Epithelial cell of esophagus (primary cell): ENCODE measurements around the gene PLXNA4.

Experiments
- DNase-seq: peaks from one replicate; pipeline ENCODE4 v3.0.0; 2010; ENCODE audit warnings: low read depth
- H3K4me3 ChIP-seq: 2 replicates; pipeline ENCODE4 v1.5.1; 2011; ENCODE audit warnings: mild to moderate bottlenecking, low read length, control low read depth
- TF ChIP-seq, protein P1 (sequence below): IDR thresholded peaks from 2 replicates; pipeline ENCODE4 v1.5.1; 2011; ENCODE audit warnings: low read depth, mild to moderate bottlenecking, low read length, control low read depth, inconsistent platforms; ENCODE audit not compliant: insufficient read depth; ENCODE audit errors: missing control alignments

Gene PLXNA4

DNA sequence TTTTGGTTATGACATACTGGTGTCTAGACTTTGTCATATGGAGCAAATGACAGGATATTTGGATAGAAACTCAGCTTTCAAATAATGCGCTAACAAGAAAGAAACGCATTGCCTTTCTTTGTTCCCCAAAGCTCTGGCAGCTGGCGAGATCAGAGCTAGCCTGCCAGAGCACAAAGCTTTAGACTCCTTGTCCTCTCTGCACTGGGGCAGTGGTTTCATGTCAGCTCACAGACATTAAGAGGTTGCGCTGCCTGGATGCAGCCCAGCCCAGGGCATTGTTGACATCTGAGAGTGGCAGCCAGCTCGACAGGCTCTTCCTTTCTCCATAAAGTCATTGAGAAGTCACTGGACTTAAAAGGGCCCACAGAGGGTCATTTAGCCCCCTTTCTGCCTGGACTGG is 212.0 kb downstream of the PLXNA4 start:
- no peak overlapping the region for H3K4me3 ChIP-seq
- TF ChIP-seq, protein P1, sequence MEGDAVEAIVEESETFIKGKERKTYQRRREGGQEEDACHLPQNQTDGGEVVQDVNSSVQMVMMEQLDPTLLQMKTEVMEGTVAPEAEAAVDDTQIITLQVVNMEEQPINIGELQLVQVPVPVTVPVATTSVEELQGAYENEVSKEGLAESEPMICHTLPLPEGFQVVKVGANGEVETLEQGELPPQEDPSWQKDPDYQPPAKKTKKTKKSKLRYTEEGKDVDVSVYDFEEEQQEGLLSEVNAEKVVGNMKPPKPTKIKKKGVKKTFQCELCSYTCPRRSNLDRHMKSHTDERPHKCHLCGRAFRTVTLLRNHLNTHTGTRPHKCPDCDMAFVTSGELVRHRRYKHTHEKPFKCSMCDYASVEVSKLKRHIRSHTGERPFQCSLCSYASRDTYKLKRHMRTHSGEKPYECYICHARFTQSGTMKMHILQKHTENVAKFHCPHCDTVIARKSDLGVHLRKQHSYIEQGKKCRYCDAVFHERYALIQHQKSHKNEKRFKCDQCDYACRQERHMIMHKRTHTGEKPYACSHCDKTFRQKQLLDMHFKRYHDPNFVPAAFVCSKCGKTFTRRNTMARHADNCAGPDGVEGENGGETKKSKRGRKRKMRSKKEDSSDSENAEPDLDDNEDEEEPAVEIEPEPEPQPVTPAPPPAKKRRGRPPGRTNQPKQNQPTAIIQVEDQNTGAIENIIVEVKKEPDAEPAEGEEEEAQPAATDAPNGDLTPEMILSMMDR: no peak
- DNase-seq: no peak

DNA sequence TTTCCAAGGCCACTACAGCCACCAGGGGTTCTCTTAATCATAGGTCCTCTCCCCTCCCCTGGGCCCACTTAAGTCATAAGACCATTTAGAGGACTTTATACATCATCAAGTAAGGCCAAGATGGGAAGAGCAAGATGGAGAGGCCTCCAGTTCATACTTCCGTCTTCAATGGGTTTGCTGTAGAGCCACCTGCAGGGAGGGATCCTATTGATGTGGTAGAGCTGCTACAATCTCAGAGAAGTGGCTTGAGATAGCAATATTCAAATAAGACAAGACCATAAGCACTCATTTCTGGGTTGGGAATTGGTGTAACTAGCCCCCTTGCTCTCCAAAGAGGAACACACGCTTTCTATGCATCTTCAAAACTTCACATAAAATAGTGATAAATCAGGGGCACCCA is 214.2 kb downstream of the PLXNA4 start:
- H3K4me3 ChIP-seq: no peak overlapping the region
- DNase-seq: no peak
- TF ChIP-seq, protein P1: no peak

DNA sequence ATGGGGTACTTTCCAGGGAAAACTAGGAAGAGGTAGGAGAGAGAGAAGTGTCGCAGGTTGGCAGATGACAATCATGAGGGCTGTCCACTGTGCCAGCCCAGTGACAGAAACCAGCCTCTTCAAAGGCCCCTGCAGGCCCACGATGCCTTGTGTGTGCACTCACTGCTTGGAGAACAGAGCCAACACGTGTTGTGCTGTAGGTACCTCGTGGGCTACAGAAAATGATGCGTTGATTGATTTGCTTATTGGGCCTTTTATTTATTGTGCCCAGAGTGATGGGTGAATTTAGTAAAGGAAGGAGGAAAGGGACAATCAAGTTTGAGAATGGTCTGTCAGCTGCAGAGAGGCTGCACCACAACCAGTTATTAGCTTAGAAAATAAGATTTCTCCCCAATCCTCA is 215.1 kb downstream of the PLXNA4 start:
- no peak for DNase-seq
- H3K4me3 ChIP-seq: no peak overlapping the region
- TF ChIP-seq, protein P1: no peak

DNA sequence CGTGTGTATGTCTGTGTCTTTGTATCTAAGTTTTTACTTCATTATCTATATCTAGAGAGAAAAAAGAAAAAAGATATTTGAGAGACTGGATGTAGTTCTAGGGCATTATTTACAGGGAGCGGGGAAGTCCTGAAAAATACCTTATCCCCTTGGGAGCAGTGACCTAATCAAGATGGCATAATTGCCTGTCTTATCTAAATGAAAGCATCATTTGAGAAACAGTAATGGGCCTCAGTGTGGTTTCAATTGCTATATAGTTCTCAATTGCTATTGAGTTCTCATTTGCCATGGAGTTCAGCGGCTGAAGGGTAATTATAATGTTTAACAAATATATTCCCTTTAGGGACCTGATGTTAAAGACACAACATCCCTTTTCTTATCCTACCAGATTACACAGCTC is 216.5 kb downstream of the PLXNA4 start:
- no peak for DNase-seq
- TF ChIP-seq, protein P1: no peak
- H3K4me3 ChIP-seq: no peak overlapping the region

DNA sequence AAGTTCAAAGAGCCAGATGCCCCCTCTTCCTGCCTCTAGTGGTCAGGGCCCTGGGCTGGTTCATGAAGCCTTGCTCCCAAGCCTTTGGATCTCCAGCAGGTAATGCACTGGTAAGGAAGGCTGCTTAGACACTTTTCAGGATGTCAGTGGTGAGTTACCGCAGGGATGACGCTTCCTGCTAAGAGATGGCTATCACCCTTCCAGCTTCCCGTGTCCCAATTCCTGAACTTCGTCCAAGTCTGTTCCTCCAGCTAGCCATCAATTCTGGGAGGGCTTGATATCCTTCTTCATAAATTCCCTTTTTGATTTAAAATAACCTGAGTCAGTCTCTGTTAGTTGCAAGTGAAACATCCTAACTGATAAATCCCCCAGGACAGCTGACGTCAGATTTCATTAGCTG is 221.2 kb downstream of the PLXNA4 start:
- no peak overlapping the region for H3K4me3 ChIP-seq
- DNase-seq: no peak
- TF ChIP-seq, protein P1: no peak

DNA sequence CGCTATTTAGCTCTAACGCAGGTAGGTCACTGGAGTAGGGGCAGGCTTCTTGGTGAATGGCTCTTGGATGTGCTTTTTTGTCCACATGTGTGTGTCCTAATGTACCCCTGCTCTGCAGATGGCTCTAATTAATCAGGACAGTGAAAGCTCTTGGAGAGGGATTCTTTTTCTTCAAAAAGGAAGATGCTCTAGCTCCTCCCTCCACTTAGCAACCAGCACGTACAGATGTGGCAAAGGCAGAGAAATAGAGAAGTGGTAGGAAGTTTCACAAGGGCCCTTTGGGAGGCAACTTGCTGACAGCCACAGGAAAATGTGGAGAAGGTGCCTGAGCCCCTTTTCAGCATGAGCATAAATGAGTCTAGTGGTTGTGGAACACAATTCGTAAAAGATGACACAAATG is 221.7 kb downstream of the PLXNA4 start:
- DNase-seq: no peak
- TF ChIP-seq, protein P1: no peak
- H3K4me3 ChIP-seq: no peak overlapping the region

DNA sequence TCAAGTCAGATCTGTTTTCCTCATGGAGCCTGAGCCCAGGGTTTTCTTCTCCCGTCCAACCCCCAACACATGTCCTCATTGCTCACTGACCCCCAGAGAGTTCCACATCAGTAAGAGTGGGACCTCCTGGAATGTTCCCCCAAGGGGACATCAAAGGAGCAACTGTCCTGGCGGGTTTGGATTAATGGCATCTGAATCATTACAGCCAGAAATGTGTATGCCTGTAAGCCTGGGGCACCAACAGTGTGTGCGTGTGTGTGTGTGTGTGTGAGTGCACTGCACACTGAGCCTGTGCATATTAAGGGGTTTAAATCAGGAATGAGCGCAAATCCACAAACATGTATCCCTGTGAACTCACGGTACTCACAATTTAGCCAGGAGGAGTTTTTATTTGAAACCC is 222.3 kb downstream of the PLXNA4 start:
- TF ChIP-seq, protein P1: no peak
- no peak overlapping the region for H3K4me3 ChIP-seq
- no peak for DNase-seq
